H1 (cell line): ENCODE data around the gene SPTAN1.

Experiments
- CHD1 ChIP-seq: IDR thresholded peaks from 2 replicates; pipeline ENCODE4 v1.6.1; 2012; ENCODE audit warnings: low read depth, low read length, improper control_type of control experiment
- EZH2 ChIP-seq: fragments of 200-600 bp; sonication (generic); IDR thresholded peaks from 2 replicates; pipeline ENCODE4 v1.7.1; 2012; ENCODE audit warnings: low read depth, mild to moderate bottlenecking, moderate library complexity, low read length, inconsistent platforms; ENCODE audit not compliant: severe bottlenecking
- KDM4A ChIP-seq: IDR thresholded peaks from one replicate; pipeline ENCODE4 v1.7.1; 2012; ENCODE audit warnings: low read depth, mild to moderate bottlenecking, moderate library complexity, low read length, inconsistent platforms; ENCODE audit not compliant: severe bottlenecking
- KDM5A ChIP-seq: fragments of 200-600 bp; IDR thresholded peaks from 2 replicates; pipeline ENCODE4 v1.7.1; 2012; ENCODE audit warnings: mild to moderate bottlenecking, low read length, inconsistent platforms, mixed read lengths
- MAFK ChIP-seq: IDR thresholded peaks from 2 replicates; pipeline ENCODE4 v1.6.1; 2012; ENCODE audit warnings: low read depth, mild to moderate bottlenecking, improper control_type of control experiment, low read length
- POLR2A ChIP-seq, 2 experiments: IDR thresholded peaks; 1 replicate in 1 of 2; 2 replicates in 1 of 2; pipeline ENCODE4 v1.6.1; 2011; ENCODE audit warnings: low read depth in 2 of 2, low read length in 2 of 2, mild to moderate bottlenecking in 2 of 2; ENCODE audit errors: control extremely low read depth in 1 of 2
- TF ChIP-seq, protein P1 (sequence below), 3 experiments: IDR thresholded peaks; 1 replicate in 2 of 3; 2 replicates in 1 of 3; pipeline versions ENCODE4 v1.5.1 to v1.6.1; 2011; ENCODE audit warnings: low read length in 3 of 3, mild to moderate bottlenecking in 3 of 3, inconsistent platforms in 2 of 3, low read depth in 1 of 3, moderate library complexity in 1 of 3; ENCODE audit not compliant: insufficient read depth in 1 of 3; ENCODE audit errors: control extremely low read depth in 1 of 3

DNA sequence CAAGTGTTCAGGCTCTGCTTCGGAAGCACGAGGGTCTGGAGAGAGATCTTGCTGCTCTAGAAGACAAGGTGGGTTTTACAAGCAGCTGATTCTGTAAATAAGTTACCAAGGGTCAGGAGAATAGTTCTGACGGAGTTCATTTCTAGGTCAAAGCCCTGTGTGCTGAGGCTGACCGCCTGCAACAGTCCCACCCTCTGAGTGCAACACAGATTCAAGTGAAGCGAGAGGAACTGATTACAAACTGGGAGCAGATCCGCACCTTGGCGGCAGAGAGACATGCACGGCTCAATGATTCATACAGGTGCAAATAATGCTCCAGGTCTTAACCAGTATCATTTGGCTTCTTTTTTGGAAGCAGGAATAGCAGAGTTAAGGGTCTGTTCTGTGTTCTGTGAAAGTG is 24.8 kb downstream of the SPTAN1 start:
- TF ChIP-seq, protein P1, sequence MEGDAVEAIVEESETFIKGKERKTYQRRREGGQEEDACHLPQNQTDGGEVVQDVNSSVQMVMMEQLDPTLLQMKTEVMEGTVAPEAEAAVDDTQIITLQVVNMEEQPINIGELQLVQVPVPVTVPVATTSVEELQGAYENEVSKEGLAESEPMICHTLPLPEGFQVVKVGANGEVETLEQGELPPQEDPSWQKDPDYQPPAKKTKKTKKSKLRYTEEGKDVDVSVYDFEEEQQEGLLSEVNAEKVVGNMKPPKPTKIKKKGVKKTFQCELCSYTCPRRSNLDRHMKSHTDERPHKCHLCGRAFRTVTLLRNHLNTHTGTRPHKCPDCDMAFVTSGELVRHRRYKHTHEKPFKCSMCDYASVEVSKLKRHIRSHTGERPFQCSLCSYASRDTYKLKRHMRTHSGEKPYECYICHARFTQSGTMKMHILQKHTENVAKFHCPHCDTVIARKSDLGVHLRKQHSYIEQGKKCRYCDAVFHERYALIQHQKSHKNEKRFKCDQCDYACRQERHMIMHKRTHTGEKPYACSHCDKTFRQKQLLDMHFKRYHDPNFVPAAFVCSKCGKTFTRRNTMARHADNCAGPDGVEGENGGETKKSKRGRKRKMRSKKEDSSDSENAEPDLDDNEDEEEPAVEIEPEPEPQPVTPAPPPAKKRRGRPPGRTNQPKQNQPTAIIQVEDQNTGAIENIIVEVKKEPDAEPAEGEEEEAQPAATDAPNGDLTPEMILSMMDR (IDR thresholded peaks at IDR 0.05; ENCODE audit: control extremely low read depth in 1 of 3, insufficient read depth in 1 of 3, low read depth in 1 of 3, low read length in 3 of 3): no peak
- TF ChIP-seq KDM4A (no peak), POLR2A (IDR thresholded peaks at IDR 0.05; ENCODE audit: control extremely low read depth in 1 of 2, low read depth in 2 of 2, low read length in 2 of 2) (no peak), EZH2 (no peak), MAFK (no peak), CHD1 (no peak), KDM5A (no peak)
